Esophagus muscularis mucosa (tissue), 3 donors: ENCODE data around the gene NECTIN4.

Source experiments
- CTCF ChIP-seq, 3 experiments: fragments of 200-600 bp in 2 of 3; fragments of 450-650 bp in 1 of 3; sonication (generic) in 2 of 3; IDR thresholded peaks; one replicate each; pipeline ENCODE4 v1.5.1; 2017 to 2019; ENCODE audit warnings: antibody characterized with exemption in 3 of 3, mild to moderate bottlenecking in 2 of 3, moderate library complexity in 1 of 3
- POLR2A ChIP-seq: fragments of 450-650 bp; IDR thresholded peaks from one replicate; pipeline ENCODE4 v1.6.1; 2017; ENCODE audit warnings: antibody characterized with exemption, moderate library complexity, mild to moderate bottlenecking, low read depth
- POLR2AphosphoS5 ChIP-seq, 2 donors: sonication (generic); formaldehyde crosslinking; IDR thresholded peaks; one replicate each; pipeline ENCODE4 v1.6.1; 2017; ENCODE audit warnings: antibody characterized with exemption in 2 of 2

- no peak for TF ChIP-seq CTCF (IDR thresholded peaks at IDR 0.05)
- no peak for TF ChIP-seq POLR2A
- TF ChIP-seq POLR2AphosphoS5 (IDR thresholded peaks at IDR 0.05): no peak
Observed at GRCh38 chr1:161122967-161123366, 33.6 kb upstream of the NECTIN4 start.
